Endothelial cell of umbilical vein (primary cell): Measurements from ENCODE around the gene ADCY5. TPM values are rescaled to one million over a fixed set of nuclear protein-coding genes. Genes with fewer than 3 reads are reported as not detected.

Experiments
- BruUV-seq: library from RNA; stranded (reverse); fragments of 400-500 nt; replicated peaks from 2 replicates; lab custom pipeline; 2021; lab: Mats Ljungman, UMichigan
- CTCF ChIA-PET: fragments of 300-600, 350-600 bp; sonication (Branson Sonifier 250); formaldehyde crosslinking; loops from one replicate; lab custom pipeline; 2021; ENCODE audit warnings: antibody characterized with exemption, inconsistent platforms; lab: Charles Lee
- POLR2A ChIA-PET: fragments of 300-600, 350-600 bp; sonication (Branson Sonifier 250); formaldehyde crosslinking; loops from one replicate; lab custom pipeline; 2021; ENCODE audit warnings: antibody characterized with exemption, inconsistent platforms; lab: Charles Lee
- DNase-seq: peaks from one replicate; pipeline ENCODE4 v3.0.0-alpha.2; 2011; ENCODE audit warnings: low read depth, low spot score
- FAIRE-seq: peaks from 2 replicates; lab custom pipeline; 2011; peaks lifted over from hg19 to GRCh38; lab: Jason Lieb, UNC
- H2AFZ ChIP-seq: 2 replicates; pipeline ENCODE4 v1.6.0; 2012; ENCODE audit warnings: low read depth, low read length, control low read depth, inconsistent platforms
- H3K27ac ChIP-seq: 2 replicates; pipeline ENCODE4 v1.5.1; 2011; ENCODE audit warnings: low read depth, mild to moderate bottlenecking, control low read depth, low read length, moderate library complexity; ENCODE audit not compliant: insufficient read depth
- H3K27me3 ChIP-seq, 2 experiments: 2 replicates each; pipeline versions ENCODE4 v1.6.0 to v1.6.1; 2011; ENCODE audit warnings: low read length in 2 of 2, mixed read lengths in 1 of 2; ENCODE audit not compliant: control insufficient read depth in 2 of 2, insufficient read depth in 2 of 2
- H3K36me3 ChIP-seq, 2 experiments: 2 replicates in 1 of 2; 3 replicates in 1 of 2; pipeline ENCODE4 v1.5.1; 2011; ENCODE audit warnings: low read length in 2 of 2, mild to moderate bottlenecking in 1 of 2, moderate library complexity in 1 of 2; ENCODE audit not compliant: control insufficient read depth in 2 of 2, insufficient read depth in 2 of 2; ENCODE audit errors: extremely low read depth in 1 of 2
- H3K4me1 ChIP-seq: 3 replicates; pipeline ENCODE4 v1.5.1; 2011; ENCODE audit warnings: mild to moderate bottlenecking, low read length; ENCODE audit not compliant: control insufficient read depth, insufficient read depth; ENCODE audit errors: extremely low read depth
- H3K4me2 ChIP-seq: 2 replicates; pipeline ENCODE4 v1.6.1; 2011; ENCODE audit warnings: low read length, control low read depth, mixed read lengths; ENCODE audit not compliant: insufficient read depth
- H3K4me3 ChIP-seq, 3 experiments: fragments of 200-600 bp in 1 of 3; sonication (generic), shearing (Covaris generic) in 1 of 3; replicated peaks in 1 of 3; 2 replicates each; pipeline ENCODE4 v1.5.1; 2011 to 2016; ENCODE audit warnings: control low read depth in 3 of 3, low read length in 3 of 3, mild to moderate bottlenecking in 2 of 3, inconsistent platforms in 1 of 3, low read depth in 1 of 3, moderate library complexity in 1 of 3; ENCODE audit not compliant: insufficient read depth in 1 of 3
- H3K79me2 ChIP-seq: 2 replicates; pipeline ENCODE4 v1.6.0; 2012; ENCODE audit warnings: low read length, inconsistent platforms; ENCODE audit not compliant: control insufficient read depth, insufficient read depth
- H3K9ac ChIP-seq: replicated peaks from 2 replicates; pipeline ENCODE3; 2011; ENCODE audit warnings: low read length, control low read depth; ENCODE audit not compliant: insufficient read depth; ENCODE audit errors: extremely low read depth
- H3K9me1 ChIP-seq: replicated peaks from 3 replicates; pipeline ENCODE4 v1.6.0; 2011; ENCODE audit warnings: mild to moderate bottlenecking, low read length; ENCODE audit not compliant: control insufficient read depth, insufficient read depth; ENCODE audit errors: extremely low read depth
- H3K9me3 ChIP-seq: replicated peaks from 2 replicates; pipeline ENCODE4 v1.5.1; 2012; ENCODE audit warnings: low read length, inconsistent platforms; ENCODE audit not compliant: control insufficient read depth, insufficient read depth
- H4K20me1 ChIP-seq: replicated peaks from 2 replicates; pipeline ENCODE3; 2011; ENCODE audit warnings: mild to moderate bottlenecking, low read length; ENCODE audit not compliant: control insufficient read depth, insufficient read depth; ENCODE audit errors: extremely low read depth
- CTCF ChIP-seq, 2 donors: IDR thresholded peaks; 1 replicate in 1 of 2; 2 replicates in 1 of 2; pipeline ENCODE4 v1.5.1; 2011; ENCODE audit warnings: low read length in 2 of 2, mild to moderate bottlenecking in 2 of 2, moderate library complexity in 2 of 2, control low read depth in 1 of 2, inconsistent platforms in 1 of 2, low read depth in 1 of 2; ENCODE audit not compliant: insufficient read depth in 1 of 2; ENCODE audit errors: extremely low read depth in 1 of 2
- EZH2 ChIP-seq: IDR thresholded peaks from 2 replicates; pipeline ENCODE4 v1.6.1; 2012; ENCODE audit warnings: borderline replicate concordance, low read depth, mild to moderate bottlenecking, moderate library complexity, low read length, inconsistent platforms; ENCODE audit not compliant: severe bottlenecking
- FOS ChIP-seq: IDR thresholded peaks from 2 replicates; pipeline ENCODE4 v1.6.1; 2011; ENCODE audit warnings: mild to moderate bottlenecking, low read length, moderate library complexity, borderline replicate concordance; ENCODE audit not compliant: insufficient read depth
- GATA2 ChIP-seq: IDR thresholded peaks from 2 replicates; pipeline ENCODE4 v1.7.0; 2011; ENCODE audit warnings: low read depth, mild to moderate bottlenecking, moderate library complexity, mixed read lengths, low read length; ENCODE audit not compliant: insufficient read length, insufficient read depth
- JUN ChIP-seq: IDR thresholded peaks from 2 replicates; pipeline ENCODE4 v1.6.1; 2011; ENCODE audit warnings: borderline replicate concordance, low read depth; ENCODE audit not compliant: insufficient read length, insufficient read depth
- MAX ChIP-seq: IDR thresholded peaks from 2 replicates; pipeline ENCODE4 v1.6.1; 2011; ENCODE audit not compliant: insufficient read depth, insufficient read length
- MYC ChIP-seq: IDR thresholded peaks from one replicate; pipeline ENCODE4 v1.6.1; 2011; ENCODE audit warnings: mild to moderate bottlenecking, low read depth, low read length
- POLR2A ChIP-seq: IDR thresholded peaks from 2 replicates; pipeline ENCODE4 v1.6.1; 2012; ENCODE audit warnings: low read depth, mild to moderate bottlenecking, control low read depth, low read length
- POLR2AphosphoS5 ChIP-seq: IDR thresholded peaks from 2 replicates; pipeline ENCODE4 v1.6.1; 2012; ENCODE audit warnings: low read depth, mild to moderate bottlenecking, control low read depth, low read length, moderate library complexity; ENCODE audit not compliant: insufficient read depth
- dilution Hi-C: fragments of 300-500 bp; cut with MboI; formaldehyde crosslinking; loops from one replicate; pipeline ENCODE4 v1.15.0; 2019; ENCODE audit warnings: low sequenced_read_pairs; ENCODE audit not compliant: extremely low pct_ligation_motif_present
- intact Hi-C: fragments of 100-400 bp; cut with micrococcal nuclease; formaldehyde crosslinking; loops from one replicate; pipeline ENCODE4 v1.10.0; 2022
- polyA plus RNA-seq, 4 experiments: library from polyadenylated mRNA; depleted of rRNA in 3 of 4; stranded (reverse) in 3 of 4; unstranded in 1 of 4; fragments of >200 nt; gene quantifications; 2 replicates each; pipeline versions ENCODE4 v1.2.1 to v1.2.3, GENCODE V29; 2011 to 2012; ENCODE audit warnings: missing spikeins in 1 of 4
- total RNA-seq: library from RNA; stranded (reverse); gene quantifications from 2 replicates; pipeline ENCODE4 v1.2.3, GENCODE V29; 2021

The ADCY5 gene
- total and polyA plus RNA-seq, 2 donors (not counting 3 experiments of a cell fraction or from before 2014, with no cell fraction given) = 0.01 TPM; not detected in 1

GRCh38 chr3:123431007-123431657 lies 17.8 kb downstream of the ADCY5 start:
- Histone ChIP-seq H3K4me2 (no peak overlapping the region), H3K27ac (no peak overlapping the region), H3K36me3 (no peaks in the 10 kb centered on the region), H3K79me2 (no peaks in the 10 kb centered on the region), H2AFZ (no peak overlapping the region), H3K4me3 (no peak overlapping the region), H3K9me3 (no peaks in the 10 kb centered on the region), H3K9ac (no peak overlapping the region), H3K9me1 (no peaks in the 10 kb centered on the region), H4K20me1 (no peaks in the 10 kb centered on the region), H3K4me1 (no peaks in the 10 kb centered on the region), H3K27me3 (peaks cover 11 to 15% of the 10 kb centered on the region in 2 experiments)
- ChIA-PET CTCF (no interaction called here), POLR2A (no interaction called here)
- BruUV-seq = no TSS peak
- DNase-seq (no peak), FAIRE-seq (no peak)
- TF ChIP-seq CTCF (IDR thresholded peaks at IDR 0.05; ENCODE audit: extremely low read depth in 1 of 2, insufficient read depth in 1 of 2, low read depth in 1 of 2, low read length in 2 of 2) = no peak
- TF ChIP-seq FOS = no peak
- TF ChIP-seq JUN = no peak
- TF ChIP-seq EZH2 = no peak
- no peak for TF ChIP-seq POLR2AphosphoS5
- TF ChIP-seq POLR2A = no peak
- no peak for TF ChIP-seq MAX
- no peak for TF ChIP-seq GATA2
- TF ChIP-seq MYC = no peak
- intact Hi-C loops (no loop called here), dilution Hi-C loops (no loop called here)
